Measurements from ENCODE around the gene F11. TPM values are rescaled to one million over a fixed set of nuclear protein-coding genes. Genes with fewer than 3 reads are reported as not detected.
A peak's percentile ranks its signal among the peaks of the same experiment; 100 is the strongest.

The F11 gene
- total and polyA plus RNA-seq, 2 of the 13 experiments (the other 11 are each of a cell fraction or from before 2014, with no cell fraction given), result 35.1 to 58.0 TPM

GRCh38 chr4:186260504-186261448, 5.2 kb upstream of the F11 start (continued):
- TF ChIP-seq ZHX2 (IDR thresholded peaks at IDR 0.05; ENCODE audit: low read depth), result no peak
- TF ChIP-seq ZHX2 (CRISPR knock-in tag; IDR thresholded peaks at IDR 0.05; ENCODE audit: borderline replicate concordance), result no peak
- TF ChIP-seq ZNF776 (CRISPR knock-in tag; IDR thresholded peaks at IDR 0.05), result peak; percentile 71; the same call in 1 of the 2 replicates
- no peak for TF ChIP-seq PRDM15 (CRISPR knock-in tag; IDR thresholded peaks at IDR 0.05)
- 0 out of 2 replicates have a peak, but pooled peaks have one; percentile 47 for TF ChIP-seq TRIM24 (CRISPR knock-in tag; IDR thresholded peaks at IDR 0.05)
- TF ChIP-seq ZNF629 (CRISPR knock-in tag; conservative IDR thresholded peaks at IDR 0.05), result peak; percentile 13; the same call in 1 of the 2 replicates
- no peak for TF ChIP-seq ZNF75D (CRISPR knock-in tag; IDR thresholded peaks at IDR 0.05; ENCODE audit: borderline replicate concordance)
- TF ChIP-seq SMAD1 (CRISPR knock-in tag; IDR thresholded peaks at IDR 0.05; ENCODE audit: borderline replicate concordance, low read depth), result no peak
- no peak; the same call in none of the 2 replicates for TF ChIP-seq ATF2 (CRISPR knock-in tag; IDR thresholded peaks at IDR 0.05)
- TF ChIP-seq HOXD1 (CRISPR knock-in tag; IDR thresholded peaks at IDR 0.05), result peak; percentile 33; the same call in 1 of the 2 replicates
- peak; percentile 76 for TF ChIP-seq JUNB (CRISPR knock-in tag; IDR thresholded peaks at IDR 0.05; ENCODE audit: borderline replicate concordance)
- TF ChIP-seq SOX13 (IDR thresholded peaks at IDR 0.05), result no peak
- TF ChIP-seq SOX13 (CRISPR knock-in tag; conservative IDR thresholded peaks at IDR 0.05 in 1 of 2, IDR thresholded peaks at IDR 0.05 in 1 of 2), result peak; percentile 5 to 63; a peak in 1 of 4 replicates
- TF ChIP-seq EZH2 (conservative IDR thresholded peaks at IDR 0.05; ENCODE audit: low read depth, low read length), result no peak
- peak; percentile 75; the same call in 1 of the 2 replicates for TF ChIP-seq TFAP4 (IDR thresholded peaks at IDR 0.05; ENCODE audit: borderline replicate concordance, low read depth)
- no peak for TF ChIP-seq ATRX (CRISPR knock-in tag; IDR thresholded peaks at IDR 0.05; ENCODE audit: borderline replicate concordance)

All from HepG2 (cell line).